GM21367 (cell line): ENCODE data around the gene CDX2.

Experiments used
- ATAC-seq: cut with Tn5 transposase; IDR thresholded peaks from one replicate; pipeline ENCODE4 v1.9.1; 2021; ENCODE audit not compliant: unreplicated experiment

The CDX2 gene

DNA sequence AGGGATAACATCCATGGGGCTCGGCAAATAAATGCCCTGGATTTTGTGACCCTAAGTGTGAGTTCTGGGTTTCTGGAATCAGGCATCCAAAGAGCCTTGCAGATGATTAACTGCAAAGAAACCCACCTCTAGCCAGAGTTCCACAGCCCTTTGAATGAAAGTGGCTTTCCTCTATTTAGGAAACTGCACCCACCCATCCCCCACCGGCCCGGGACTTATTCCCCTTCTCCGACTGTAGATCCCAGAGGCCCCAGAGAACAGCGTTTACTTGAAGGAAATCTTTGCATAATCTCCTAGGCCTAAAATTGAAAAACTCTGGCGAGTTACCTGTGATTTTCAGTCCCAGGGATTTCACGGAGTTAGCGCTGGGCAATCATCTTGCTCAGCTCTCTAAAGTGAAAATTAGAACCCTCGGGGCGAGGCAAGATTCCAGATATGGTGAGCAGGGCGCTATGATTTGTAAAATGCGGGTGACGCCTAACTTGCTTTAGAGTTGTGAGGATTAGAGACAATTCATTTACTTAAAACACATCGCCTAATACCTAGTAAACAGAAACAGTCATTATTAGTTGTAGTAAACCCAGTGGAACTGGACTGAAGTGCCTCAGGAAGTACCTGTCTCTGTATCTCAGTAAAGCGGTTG is 10.0 kb upstream of the CDX2 start:
- ATAC-seq, result no peak

- ATAC-seq, result no peak
These were observed 9.3 kb upstream of the CDX2 start for GRCh38 chr13:27978301-27978968.

- no peak for ATAC-seq
These were observed 8.6 kb upstream of the CDX2 start for GRCh38 chr13:27977476-27978300.

- no peak for ATAC-seq
These were observed 7.4 kb upstream of the CDX2 start for GRCh38 chr13:27976362-27977091.

GRCh38 chr13:27975564-27976361 is 6.6 kb upstream of the CDX2 start:
- ATAC-seq, result no peak

GRCh38 chr13:27973961-27974662 is 5.0 kb upstream of the CDX2 start:
- no peak for ATAC-seq

- ATAC-seq, result no peak
These were observed 4.2 kb upstream of the CDX2 start for GRCh38 chr13:27973291-27973690.

- ATAC-seq, result no peak
These were observed 3.3 kb upstream of the CDX2 start for GRCh38 chr13:27972478-27972820.

DNA sequence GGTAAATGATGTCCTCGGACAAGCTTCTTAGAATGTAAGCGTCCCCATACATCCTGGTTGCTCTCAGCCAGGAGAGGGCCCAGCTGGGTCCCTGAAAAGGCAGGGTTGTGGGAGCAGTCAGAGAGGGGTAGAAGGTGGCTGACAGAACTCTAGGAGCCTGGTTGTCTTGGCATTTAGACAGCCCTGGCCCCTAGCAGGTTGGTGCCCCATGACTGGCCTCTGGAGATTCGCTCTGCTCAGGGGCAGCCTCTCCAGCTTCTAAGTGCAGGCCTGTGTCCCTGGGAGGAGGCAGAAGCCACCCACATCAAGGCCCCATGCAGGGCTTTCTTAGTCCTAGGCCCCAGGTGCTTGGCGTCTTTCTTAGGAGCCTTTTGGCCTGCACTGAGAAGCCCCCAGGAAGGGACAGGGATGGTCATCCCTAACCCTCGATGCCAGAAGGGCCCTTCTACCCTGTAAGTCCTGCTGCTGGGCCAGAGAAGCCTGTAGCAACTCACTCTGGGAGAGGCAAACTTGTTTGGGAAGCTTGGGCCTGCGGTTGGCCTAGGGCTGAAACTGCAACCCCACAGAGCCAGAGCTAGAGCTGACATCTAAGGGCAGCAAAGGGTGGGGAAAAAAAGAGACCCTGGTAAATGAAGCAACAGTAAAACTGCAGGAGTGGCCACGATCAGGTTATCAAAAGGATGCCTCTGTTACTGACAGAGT is 2.8 kb upstream of the CDX2 start:
- ATAC-seq, result no peak

DNA sequence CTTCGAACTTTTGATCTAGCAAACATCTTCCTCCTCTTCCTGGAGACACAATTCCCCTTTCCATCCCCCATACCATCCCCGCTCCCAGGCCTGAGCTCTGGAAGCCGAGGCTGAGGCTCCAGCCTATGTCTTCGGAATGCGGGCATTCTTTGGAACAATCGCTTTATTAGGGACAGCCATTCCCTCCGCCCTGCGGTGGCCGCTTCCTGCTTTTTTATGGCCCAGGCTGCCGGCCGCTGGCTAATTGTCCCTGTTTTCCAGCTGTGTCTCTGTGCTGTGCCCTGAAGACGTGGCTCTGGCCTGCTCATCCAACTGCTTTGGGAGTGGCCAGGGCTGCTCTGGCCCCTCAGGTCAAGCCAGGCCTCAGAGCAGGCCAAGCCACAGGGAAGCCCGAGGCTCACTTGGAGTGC is 2.1 kb upstream of the CDX2 start:
- ATAC-seq, result no peak

- no peak for ATAC-seq
These were observed 1.5 kb upstream of the CDX2 start for GRCh38 chr13:27970382-27971235.

DNA sequence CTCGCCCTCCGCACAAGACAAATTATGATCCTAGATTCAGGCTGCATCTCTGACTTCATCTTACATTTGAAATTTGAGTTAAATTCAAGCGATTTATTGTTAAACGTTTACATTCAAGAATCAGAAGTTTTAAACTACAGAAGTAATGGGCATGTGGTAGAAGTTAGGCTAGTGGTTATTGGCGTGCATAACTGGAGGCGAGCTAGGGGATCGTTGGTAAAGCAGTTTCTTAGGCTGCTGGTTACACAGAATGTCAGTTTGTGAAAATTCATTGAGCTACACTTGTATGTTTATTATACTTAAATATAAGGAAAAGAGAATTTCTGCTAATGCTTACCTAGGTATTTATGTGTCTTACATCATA is 733 bp upstream of the CDX2 start:
- ATAC-seq, result no peak

GRCh38 chr13:27968316-27969081 is 616 bp downstream of the CDX2 start:
- no peak for ATAC-seq

GRCh38 chr13:27967736-27968315 is 1.3 kb downstream of the CDX2 start:
- ATAC-seq, result no peak

- ATAC-seq, result no peak
These were observed 1.8 kb downstream of the CDX2 start for GRCh38 chr13:27967203-27967735.

GRCh38 chr13:27966641-27967202 is 2.4 kb downstream of the CDX2 start:
- ATAC-seq, result no peak
